Body of pancreas (tissue), 4 donors: Measurements from ENCODE around the gene CRAMP1. TPM values are rescaled to one million over a fixed set of nuclear protein-coding genes. Genes with fewer than 3 reads are reported as not detected.

Experiments used
- ATAC-seq: fragments of 150-250 bp; one replicate; pipeline ENCODE4 v1.9.1; 2016
- DNase-seq, 4 donors: peaks; one replicate each; pipeline ENCODE4 v3.0.0-alpha.2; 2019
- H3K27ac ChIP-seq, 4 donors: fragments of 200-600 bp; sonication (generic); 1 replicate in 3 of 4; 2 replicates in 1 of 4; pipeline versions ENCODE4 v1.5.1 to v1.6.1; 2016 to 2019; ENCODE audit warnings: mild to moderate bottlenecking in 1 of 4, mixed read lengths in 1 of 4, moderate library complexity in 1 of 4
- H3K27me3 ChIP-seq, 2 donors: fragments of 200-600 bp; sonication (generic); one replicate each; pipeline ENCODE4 v1.6.0; 2016; ENCODE audit warnings: mild to moderate bottlenecking in 1 of 2
- H3K36me3 ChIP-seq, 2 donors: fragments of 200-600 bp; sonication (generic); replicated peaks in 1 of 2; 2 replicates each; pipeline ENCODE4 v1.5.1; 2016; ENCODE audit warnings: low read depth in 2 of 2; ENCODE audit not compliant: insufficient read depth in 1 of 2
- H3K4me1 ChIP-seq: fragments of 200-600 bp; sonication (generic); one replicate; pipeline ENCODE4 v1.6.0; 2016
- H3K4me3 ChIP-seq, 2 donors: fragments of 200-600 bp; sonication (generic); 1 replicate in 1 of 2; 2 replicates in 1 of 2; pipeline ENCODE4 v1.5.1; 2016 to 2019
- H3K9me3 ChIP-seq, 3 donors: fragments of 200-600 bp; sonication (generic); 1 replicate in 2 of 3; 2 replicates in 1 of 3; pipeline ENCODE4 v1.5.1; 2016
- POLR2A ChIP-seq, 3 donors: fragments of 450-650 bp; IDR thresholded peaks; one replicate each; pipeline ENCODE4 v1.6.1; 2016; ENCODE audit warnings: antibody characterized with exemption in 3 of 3, mild to moderate bottlenecking in 2 of 3
- WGBS, 2 donors: methylation state at CpG; one replicate each; pipeline ENCODE4 v1.1.5; 2017; 5-methylcytosine and 5-hydroxymethylcytosine counted together
- intact Hi-C: fragments of 100-400 bp; cut with DNase I; formaldehyde crosslinking; loops from one replicate; pipeline ENCODE4 v1.15.1; 2023
- total RNA-seq, 2 donors: library from RNA; depleted of rRNA; stranded (reverse); fragments of >200 nt; gene quantifications; one replicate each; pipeline ENCODE4 v1.1.0, GENCODE V29; 2016
- TF ChIP-seq, protein P1 (sequence below), 7 experiments: fragments of 450-650 bp in 4 of 7; fragments of 200-600 bp in 3 of 7; sonication (generic) in 3 of 7; IDR thresholded peaks; one replicate each; pipeline ENCODE4 v1.5.1; 2016 to 2019; ENCODE audit warnings: antibody characterized with exemption in 7 of 7

Gene CRAMP1
- total RNA-seq, 2 donors from 2014 or later, result 8.6 to 17.8 TPM

GRCh38 chr16:1635070-1635469 lies 22.9 kb downstream of the CRAMP1 start:
- Histone ChIP-seq H3K9me3 (no peaks in the 10 kb centered on the region), H3K36me3 (peaks cover 0 to 22% of the 10 kb centered on the region in 2 donors), H3K4me1 (peaks cover 18% of the 10 kb centered on the region), H3K27ac (no peak overlapping the region), H3K4me3 (no peak overlapping the region), H3K27me3 (no peaks in the 10 kb centered on the region)
- DNase-seq, result no peak
- intact Hi-C loops, result no loop called here
- 90 to 97% methylated on average over 13 of the region's 13 CpGs for WGBS, 2 donors
- TF ChIP-seq, protein P1, sequence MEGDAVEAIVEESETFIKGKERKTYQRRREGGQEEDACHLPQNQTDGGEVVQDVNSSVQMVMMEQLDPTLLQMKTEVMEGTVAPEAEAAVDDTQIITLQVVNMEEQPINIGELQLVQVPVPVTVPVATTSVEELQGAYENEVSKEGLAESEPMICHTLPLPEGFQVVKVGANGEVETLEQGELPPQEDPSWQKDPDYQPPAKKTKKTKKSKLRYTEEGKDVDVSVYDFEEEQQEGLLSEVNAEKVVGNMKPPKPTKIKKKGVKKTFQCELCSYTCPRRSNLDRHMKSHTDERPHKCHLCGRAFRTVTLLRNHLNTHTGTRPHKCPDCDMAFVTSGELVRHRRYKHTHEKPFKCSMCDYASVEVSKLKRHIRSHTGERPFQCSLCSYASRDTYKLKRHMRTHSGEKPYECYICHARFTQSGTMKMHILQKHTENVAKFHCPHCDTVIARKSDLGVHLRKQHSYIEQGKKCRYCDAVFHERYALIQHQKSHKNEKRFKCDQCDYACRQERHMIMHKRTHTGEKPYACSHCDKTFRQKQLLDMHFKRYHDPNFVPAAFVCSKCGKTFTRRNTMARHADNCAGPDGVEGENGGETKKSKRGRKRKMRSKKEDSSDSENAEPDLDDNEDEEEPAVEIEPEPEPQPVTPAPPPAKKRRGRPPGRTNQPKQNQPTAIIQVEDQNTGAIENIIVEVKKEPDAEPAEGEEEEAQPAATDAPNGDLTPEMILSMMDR (IDR thresholded peaks at IDR 0.05), result no peak
- no peak for TF ChIP-seq POLR2A (IDR thresholded peaks at IDR 0.05)
- ATAC-seq, result no peak

GRCh38 chr16:1637526-1637925 lies 25.4 kb downstream of the CRAMP1 start:
- H3K27ac ChIP-seq, result no peak overlapping the region
- WGBS, 2 donors, result 90 to 97% methylated on average over 8 to 11 of the region's 11 CpGs
- H3K27me3 ChIP-seq, result no peaks in the 10 kb centered on the region
- H3K36me3 ChIP-seq, result peaks cover 0 to 29% of the 10 kb centered on the region in 2 donors
- no peak overlapping the region for H3K4me3 ChIP-seq
- DNase-seq, result no peak
- intact Hi-C loops, result no loop called here
- ATAC-seq, result no peak
- TF ChIP-seq POLR2A (IDR thresholded peaks at IDR 0.05), result no peak
- TF ChIP-seq, protein P1 (IDR thresholded peaks at IDR 0.05), result no peak
- peaks cover 6% of the 10 kb centered on the region for H3K4me1 ChIP-seq
- H3K9me3 ChIP-seq, result no peaks in the 10 kb centered on the region

GRCh38 chr16:1638757-1639156 lies 26.6 kb downstream of the CRAMP1 start:
- intact Hi-C loops, result no loop called here
- TF ChIP-seq, protein P1 (IDR thresholded peaks at IDR 0.05), result no peak
- TF ChIP-seq POLR2A (IDR thresholded peaks at IDR 0.05), result no peak
- no peaks in the 10 kb centered on the region for H3K4me1 ChIP-seq
- no peak for ATAC-seq
- DNase-seq, result no peak
- H3K4me3 ChIP-seq, result no peak overlapping the region
- no peaks in the 10 kb centered on the region for H3K9me3 ChIP-seq
- 89 to 90% methylated on average over 7 to 8 of the region's 8 CpGs for WGBS, 2 donors
- H3K36me3 ChIP-seq, result peaks cover 0 to 19% of the 10 kb centered on the region in 2 donors
- no peaks in the 10 kb centered on the region for H3K27me3 ChIP-seq
- H3K27ac ChIP-seq, result no peak overlapping the region

DNA sequence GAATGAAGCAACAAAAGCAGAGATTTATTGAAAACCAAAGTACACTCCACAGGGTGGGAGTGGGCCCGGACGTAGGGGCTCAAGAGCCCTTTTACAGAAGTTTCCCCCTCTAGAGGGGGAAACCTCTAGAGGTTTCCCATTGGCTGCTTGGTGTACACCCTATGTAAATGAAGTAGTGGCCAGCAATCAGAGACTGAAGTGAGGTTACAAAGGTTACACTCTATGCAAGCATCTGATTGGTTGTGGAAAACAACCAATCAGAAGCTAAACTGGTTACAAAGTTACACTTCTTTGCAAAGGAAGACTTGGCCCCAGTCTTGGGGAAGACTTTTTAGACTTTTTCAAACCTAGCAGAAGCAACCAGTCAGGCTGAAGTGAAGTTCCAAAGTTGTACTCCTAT lies 27.1 kb downstream of the CRAMP1 start:
- H3K36me3 ChIP-seq, result peaks cover 0 to 19% of the 10 kb centered on the region in 2 donors
- intact Hi-C loops, result no loop called here
- no peak for ATAC-seq
- H3K27ac ChIP-seq, result no peak overlapping the region
- TF ChIP-seq, protein P1 (IDR thresholded peaks at IDR 0.05), result no peak
- no peak for TF ChIP-seq POLR2A (IDR thresholded peaks at IDR 0.05)
- H3K4me1 ChIP-seq, result no peaks in the 10 kb centered on the region
- WGBS, 2 donors, result 69 to 87% methylated on average over 2 of the region's 2 CpGs
- H3K9me3 ChIP-seq, result no peaks in the 10 kb centered on the region
- no peak overlapping the region for H3K4me3 ChIP-seq
- H3K27me3 ChIP-seq, result no peaks in the 10 kb centered on the region
- no peak for DNase-seq

- Histone ChIP-seq H3K27ac (no peak overlapping the region), H3K36me3 (peaks cover 0 to 18% of the 10 kb centered on the region in 2 donors), H3K9me3 (no peaks in the 10 kb centered on the region), H3K4me3 (no peak overlapping the region), H3K4me1 (no peaks in the 10 kb centered on the region), H3K27me3 (no peaks in the 10 kb centered on the region)
- intact Hi-C loops, result no loop called here
- 82 to 88% methylated on average over 11 of the region's 11 CpGs for WGBS, 2 donors
- ATAC-seq, result no peak
- TF ChIP-seq, protein P1 (IDR thresholded peaks at IDR 0.05), result no peak
- TF ChIP-seq POLR2A (IDR thresholded peaks at IDR 0.05), result no peak
- no peak for DNase-seq
Observed at GRCh38 chr16:1639860-1640259, 27.7 kb downstream of the CRAMP1 start.
